A549 (cell line): Measurements from ENCODE around the gene STPG2.

Experiments used
- FOSL2 ChIP-seq, 2 experiments: fragments of 450-650 bp in 1 of 2; fragments of >200 bp in 1 of 2; sonication (Bioruptor Twin) in 1 of 2; formaldehyde crosslinking; IDR thresholded peaks; 2 replicates each; pipeline versions ENCODE4 v1.5.0 to v1.6.1; 2016 to 2020; ENCODE audit warnings: mild to moderate bottlenecking in 1 of 2, moderate library complexity in 1 of 2
- SMC3 ChIP-seq: fragments of >200 bp; sonication (Bioruptor Twin); formaldehyde crosslinking; IDR thresholded peaks from 3 replicates; pipeline ENCODE4 v1.6.1; 2018; ENCODE audit warnings: inconsistent platforms
- ZNF302 ChIP-seq: fragments of 250-450 bp; sonication (Bioruptor Pico); IDR thresholded peaks from 2 replicates; pipeline ENCODE4 v1.9.0; 2021; ENCODE audit warnings: inconsistent platforms, mild to moderate bottlenecking, moderate library complexity

- TF ChIP-seq FOSL2 (IDR thresholded peaks at IDR 0.05) (no peak), FOSL2 (CRISPR knock-in tag; IDR thresholded peaks at IDR 0.05) (no peak), SMC3 (no peak), ZNF302 (CRISPR knock-in tag) (no peak)
Measured at GRCh38 chr4:98162696-98163095, 19.4 kb upstream of the STPG2 start.
